Left ventricle myocardium inferior (tissue), 1 donor: Measurements from ENCODE around the gene TGFB1. TPM values are rescaled to one million over a fixed set of nuclear protein-coding genes. Genes with fewer than 3 reads are reported as not detected.
"Not testable (repeated sequence)": the region's sequence is repeated elsewhere in the genome, so short reads cannot be mapped to it uniquely, and the experiment has no call there.

Experiments used
- DNase-seq: peaks from one replicate; pipeline ENCODE4 v3.0.0-alpha.2; 2020
- H3K27ac ChIP-seq: fragments of 200-600 bp; replicated peaks from 2 replicates; pipeline ENCODE4 v1.8.0; 2021
- H3K27me3 ChIP-seq: fragments of 200-600 bp; 2 replicates; pipeline ENCODE4 v1.8.0; 2021; ENCODE audit warnings: low read depth
- H3K36me3 ChIP-seq: fragments of 200-600 bp; 2 replicates; pipeline ENCODE4 v1.8.0; 2021
- H3K4me1 ChIP-seq: fragments of 200-600 bp; 2 replicates; pipeline ENCODE4 v1.8.0; 2021
- H3K4me3 ChIP-seq: fragments of 200-600 bp; 2 replicates; pipeline ENCODE4 v1.8.0; 2021; ENCODE audit warnings: mild to moderate bottlenecking, moderate library complexity
- H3K9me3 ChIP-seq: fragments of 200-600 bp; replicated peaks from 2 replicates; pipeline ENCODE4 v1.8.0; 2021
- CTCF ChIP-seq: fragments of 200-600 bp; IDR thresholded peaks from 2 replicates; pipeline ENCODE4 v1.8.0; 2021; ENCODE audit warnings: antibody characterized with exemption, mild to moderate bottlenecking, borderline replicate concordance
- intact Hi-C: fragments of 100-400 bp; cut with micrococcal nuclease; formaldehyde crosslinking; loops from one replicate; pipeline ENCODE4 v1.11.0; 2022
- total RNA-seq: library from RNA; stranded (reverse); fragmentation: NEBNext Ultra II Directional; extraction: Animal tissue kit (Norgen Biotek cat#: 25700); gene quantifications from one replicate; pipeline ENCODE4 v1.2.1, GENCODE V29; 2021
- donor health status: DM: no; HTN: yes; CAD: no; lungs with severe emphysema.

TGFB1 gene
- total RNA-seq, 1 donor from 2014 or later, result 14.9 TPM

GRCh38 chr19:41376241-41376997 is 22.7 kb upstream of the TGFB1 start, which contains the start of gene TMEM91:
TSS of gene TMEM91 (plus strand) at chr19:41376533. CDS start at chr19:41378310, 1,777 bp downstream.
- H3K36me3 ChIP-seq, result no peaks in the 10 kb centered on the region
- H3K27me3 ChIP-seq, result no peaks in the 10 kb centered on the region
- H3K4me1 ChIP-seq, result peaks cover 34% of the 10 kb centered on the region
- no peak for TF ChIP-seq CTCF
- no peaks in the 10 kb centered on the region for H3K9me3 ChIP-seq
- peak; percentile 33 for DNase-seq
- intact Hi-C loops, result no loop called here
- peak within 1 kb of the TSS; percentile 83 for H3K27ac ChIP-seq
- H3K4me3 ChIP-seq, result peak within 1 kb of the TSS; percentile 80

GRCh38 chr19:41373993-41374392 is 20.3 kb upstream of the TGFB1 start:
- H3K4me3 ChIP-seq, result no peak overlapping the region
- DNase-seq, result peak; percentile 90
- no peaks in the 10 kb centered on the region for H3K9me3 ChIP-seq
- H3K4me1 ChIP-seq, result peaks cover 34% of the 10 kb centered on the region
- intact Hi-C loops, result no loop called here
- peak overlapping the region; percentile 53 for H3K27ac ChIP-seq
- H3K36me3 ChIP-seq, result no peaks in the 10 kb centered on the region
- no peak for TF ChIP-seq CTCF
- H3K27me3 ChIP-seq, result no peaks in the 10 kb centered on the region

DNA sequence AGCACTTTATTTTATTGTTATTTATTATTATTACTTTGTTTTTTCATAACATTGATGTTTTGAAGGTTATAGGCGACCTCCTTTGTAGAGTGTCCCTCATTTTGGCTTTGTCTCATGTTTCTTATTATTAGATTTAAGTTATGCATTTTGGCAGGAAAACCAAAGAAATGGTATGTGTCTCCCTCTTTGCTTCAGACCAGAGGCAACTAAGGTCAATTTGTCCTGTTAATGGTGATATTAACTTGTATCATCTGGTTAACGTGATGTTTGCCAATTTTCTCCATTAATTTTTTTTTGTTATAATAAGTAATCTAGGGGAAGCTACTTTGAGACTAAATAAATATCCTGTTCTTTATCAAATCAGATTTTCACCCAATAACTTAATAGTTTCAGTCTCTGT is 18.8 kb upstream of the TGFB1 start:
- H3K36me3 ChIP-seq, result no peaks in the 10 kb centered on the region
- H3K4me1 ChIP-seq, result peaks cover 34% of the 10 kb centered on the region
- no peak for DNase-seq
- no peaks in the 10 kb centered on the region for H3K9me3 ChIP-seq
- H3K27ac ChIP-seq, result no peak overlapping the region
- intact Hi-C loops, result no loop called here
- no peaks in the 10 kb centered on the region for H3K27me3 ChIP-seq
- no peak for TF ChIP-seq CTCF
- H3K4me3 ChIP-seq, result no peak overlapping the region

DNA sequence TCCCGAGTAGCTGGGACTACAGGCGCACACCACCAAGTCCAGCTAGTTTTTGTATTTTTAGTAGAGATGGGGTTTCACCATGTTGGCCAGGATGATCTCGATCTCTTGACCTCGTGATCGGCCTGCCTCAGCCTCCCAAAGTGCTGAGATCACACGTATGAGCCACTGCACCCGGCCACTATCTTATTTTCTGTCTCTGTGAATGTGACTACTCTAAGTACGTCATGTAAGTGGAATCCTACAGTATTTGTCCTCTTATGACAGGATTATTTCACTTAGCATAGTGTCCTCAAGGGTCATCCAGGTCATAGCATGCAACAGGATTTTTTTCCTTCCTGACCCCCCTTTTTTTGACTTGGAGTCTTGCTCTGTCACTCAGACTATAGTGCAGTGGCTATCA is 17.8 kb upstream of the TGFB1 start:
- no peak overlapping the region for H3K4me3 ChIP-seq
- TF ChIP-seq CTCF, result no peak
- intact Hi-C loops, result no loop called here

GRCh38 chr19:41371119-41371518 is 17.4 kb upstream of the TGFB1 start:
- peaks cover 24% of the 10 kb centered on the region for H3K4me1 ChIP-seq
- H3K27ac ChIP-seq, H3K27me3 ChIP-seq, H3K36me3 ChIP-seq, DNase-seq, intact Hi-C loops, H3K4me3 ChIP-seq, H3K9me3 ChIP-seq: not testable (repeated sequence)

More for the DNA sequence above, 17.8 kb upstream of the TGFB1 start:
- Histone ChIP-seq H3K36me3 (no peaks in the 10 kb centered on the region), H3K4me1 (peaks cover 29% of the 10 kb centered on the region), H3K27me3 (no peaks in the 10 kb centered on the region), H3K27ac (no peak overlapping the region), H3K9me3 (no peaks in the 10 kb centered on the region)
- DNase-seq, result no peak

GRCh38 chr19:41369769-41370168 is 16.0 kb upstream of the TGFB1 start:
- H3K4me1 ChIP-seq, result peaks cover 14% of the 10 kb centered on the region

More at GRCh38 chr19:41369769-41370168, 16.0 kb upstream of the TGFB1 start:
- no peak overlapping the region for H3K27ac ChIP-seq
- TF ChIP-seq CTCF, result no peak
- no peaks in the 10 kb centered on the region for H3K27me3 ChIP-seq
- intact Hi-C loops, result no loop called here
- H3K36me3 ChIP-seq, result no peaks in the 10 kb centered on the region
- H3K4me3 ChIP-seq, result no peak overlapping the region
- no peaks in the 10 kb centered on the region for H3K9me3 ChIP-seq
- DNase-seq, result no peak
